ENCODE measurements around the gene RASA1.

GRCh38 chr5:87367243-87367642 lies 99.6 kb downstream of the RASA1 start:
- TF ChIP-seq POLR2A (IDR thresholded peaks at IDR 0.05): no peak
- no peak for TF ChIP-seq CTCF (IDR thresholded peaks at IDR 0.05)
- no peak for TF ChIP-seq EP300 (IDR thresholded peaks at IDR 0.05; ENCODE audit: low read depth)
